AG10803 (cell line): ENCODE results near the gene PPM1F.

Source experiments
- DNase-seq: peaks from one replicate; pipeline ENCODE4 v3.0.0; 2010; ENCODE audit warnings: low read depth
- H3K4me3 ChIP-seq: 2 replicates; pipeline ENCODE4 v1.5.1; 2011; ENCODE audit warnings: mild to moderate bottlenecking, low read length, control low read depth
- TF ChIP-seq, protein P1 (sequence below): conservative IDR thresholded peaks from 2 replicates; pipeline ENCODE4 v1.5.1; 2011; ENCODE audit warnings: mild to moderate bottlenecking, low read length, control low read depth, inconsistent platforms

PPM1F gene

DNA sequence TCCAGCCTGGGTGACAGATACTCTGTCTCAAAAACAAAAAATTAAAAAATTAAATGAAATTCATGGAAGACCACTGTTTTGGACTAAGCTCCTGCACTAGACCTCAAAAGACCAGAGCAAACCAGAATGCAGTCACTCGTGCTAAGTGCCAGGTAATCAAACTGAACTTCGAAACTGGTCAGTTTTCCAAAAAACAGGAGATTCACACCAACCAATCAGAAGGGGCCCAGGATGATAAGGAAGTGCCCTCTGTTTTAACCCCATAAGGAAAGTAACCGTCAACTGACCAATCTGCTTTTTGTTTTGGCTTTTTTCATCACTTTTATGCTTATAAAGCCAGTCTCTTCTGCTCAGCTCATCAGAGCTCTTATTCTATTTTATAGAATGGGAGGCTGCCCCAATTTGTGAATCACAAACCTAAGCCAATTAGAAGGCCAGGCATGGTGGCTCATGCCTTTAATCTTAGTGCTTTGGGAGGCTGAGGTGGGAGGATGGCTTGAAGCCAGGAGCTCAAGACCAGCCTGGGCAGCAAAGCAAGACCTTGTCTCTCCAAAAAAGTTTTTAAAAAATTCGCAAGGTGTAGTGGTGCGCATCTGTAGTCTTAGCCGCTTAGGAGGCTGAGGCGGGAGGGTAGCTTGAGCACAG is 40.1 kb upstream of the PPM1F start:
- TF ChIP-seq, protein P1, sequence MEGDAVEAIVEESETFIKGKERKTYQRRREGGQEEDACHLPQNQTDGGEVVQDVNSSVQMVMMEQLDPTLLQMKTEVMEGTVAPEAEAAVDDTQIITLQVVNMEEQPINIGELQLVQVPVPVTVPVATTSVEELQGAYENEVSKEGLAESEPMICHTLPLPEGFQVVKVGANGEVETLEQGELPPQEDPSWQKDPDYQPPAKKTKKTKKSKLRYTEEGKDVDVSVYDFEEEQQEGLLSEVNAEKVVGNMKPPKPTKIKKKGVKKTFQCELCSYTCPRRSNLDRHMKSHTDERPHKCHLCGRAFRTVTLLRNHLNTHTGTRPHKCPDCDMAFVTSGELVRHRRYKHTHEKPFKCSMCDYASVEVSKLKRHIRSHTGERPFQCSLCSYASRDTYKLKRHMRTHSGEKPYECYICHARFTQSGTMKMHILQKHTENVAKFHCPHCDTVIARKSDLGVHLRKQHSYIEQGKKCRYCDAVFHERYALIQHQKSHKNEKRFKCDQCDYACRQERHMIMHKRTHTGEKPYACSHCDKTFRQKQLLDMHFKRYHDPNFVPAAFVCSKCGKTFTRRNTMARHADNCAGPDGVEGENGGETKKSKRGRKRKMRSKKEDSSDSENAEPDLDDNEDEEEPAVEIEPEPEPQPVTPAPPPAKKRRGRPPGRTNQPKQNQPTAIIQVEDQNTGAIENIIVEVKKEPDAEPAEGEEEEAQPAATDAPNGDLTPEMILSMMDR: no peak
- DNase-seq: no peak
- no peak overlapping the region for H3K4me3 ChIP-seq

GRCh38 chr22:21991774-21992173 is 39.1 kb upstream of the PPM1F start:
- H3K4me3 ChIP-seq: no peak overlapping the region
- DNase-seq: no peak
- TF ChIP-seq, protein P1: no peak

- DNase-seq: no peak
- no peak overlapping the region for H3K4me3 ChIP-seq
- TF ChIP-seq, protein P1: no peak
Measured at GRCh38 chr22:21991304-21991596, 38.6 kb upstream of the PPM1F start.

- no peak for DNase-seq
- TF ChIP-seq, protein P1: no peak
- H3K4me3 ChIP-seq: no peak overlapping the region
Measured at GRCh38 chr22:21990445-21991303, 38.0 kb upstream of the PPM1F start.

DNA sequence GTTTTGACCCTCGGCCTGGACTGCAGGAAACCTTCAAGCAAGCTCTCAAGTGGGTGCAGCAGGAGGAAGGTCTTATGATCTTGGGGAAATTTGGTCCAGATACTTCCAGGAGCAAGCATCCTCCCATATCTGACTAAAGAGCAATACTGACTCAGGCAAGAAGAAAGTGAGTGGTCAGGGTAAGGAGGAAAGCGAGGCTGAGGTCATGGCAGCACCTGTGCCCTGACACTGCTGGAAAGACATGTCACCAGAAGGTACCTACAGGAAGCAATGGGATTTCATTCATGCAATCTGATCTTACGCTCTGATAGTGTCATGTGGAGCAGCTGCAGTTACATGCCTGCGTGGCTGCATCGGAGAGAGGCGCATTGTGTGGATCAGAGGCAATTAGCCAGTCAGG is 36.4 kb upstream of the PPM1F start:
- TF ChIP-seq, protein P1: no peak
- no peak for DNase-seq
- H3K4me3 ChIP-seq: no peak overlapping the region

GRCh38 chr22:21985214-21985613 is 32.6 kb upstream of the PPM1F start:
- DNase-seq: no peak
- H3K4me3 ChIP-seq: no peak overlapping the region
- TF ChIP-seq, protein P1: no peak

GRCh38 chr22:21984793-21985192 is 32.1 kb upstream of the PPM1F start:
- DNase-seq: no peak
- H3K4me3 ChIP-seq: no peak overlapping the region
- TF ChIP-seq, protein P1: peak; percentile 18; the same call in 1 of the 2 replicates
